ENCODE measurements around the gene CNTNAP2. TPM values are rescaled to one million over a fixed set of nuclear protein-coding genes. Genes with fewer than 3 reads are reported as not detected.

The CNTNAP2 gene
- total RNA-seq, 1 donor from 2014 or later: 4.2 TPM

GRCh38 chr7:147984265-147984664 lies 1867.7 kb downstream of the CNTNAP2 start:
- peak overlapping the region; percentile 7 for H3K27ac Mint-ChIP-seq
- H3K36me3 Mint-ChIP-seq: no peaks in the 10 kb centered on the region

GRCh38 chr7:147990079-147990478 lies 1873.5 kb downstream of the CNTNAP2 start:
- H3K9me3 Mint-ChIP-seq: peaks cover 24% of the 10 kb centered on the region
- TF ChIP-seq CTCF (IDR thresholded peaks at IDR 0.05; ENCODE audit: unreplicated experiment): no peak
- H3K27me3 Mint-ChIP-seq (ENCODE audit: low read depth): peaks cover 4% of the 10 kb centered on the region
- no peak overlapping the region for H3K27ac Mint-ChIP-seq
- peaks cover 5% of the 10 kb centered on the region for H3K36me3 Mint-ChIP-seq
- no peak for DNase-seq (ENCODE audit: low spot score in 2 of 2, unreplicated experiment in 2 of 2)
- H3K4me3 Mint-ChIP-seq: no peak overlapping the region
- H3K4me1 Mint-ChIP-seq: peaks cover 17% of the 10 kb centered on the region

More at GRCh38 chr7:147984265-147984664, 1867.7 kb downstream of the CNTNAP2 start:
- Mint-ChIP-seq H3K9me3 (peaks cover 9% of the 10 kb centered on the region), H3K4me3 (no peak overlapping the region), H3K4me1 (peaks cover 22% of the 10 kb centered on the region), H3K27me3 (ENCODE audit: low read depth) (no peaks in the 10 kb centered on the region)
- DNase-seq (ENCODE audit: low spot score in 2 of 2, unreplicated experiment in 2 of 2): no peak
- no peak for TF ChIP-seq CTCF (IDR thresholded peaks at IDR 0.05; ENCODE audit: unreplicated experiment)

GRCh38 chr7:147990942-147991341 lies 1874.3 kb downstream of the CNTNAP2 start:
- TF ChIP-seq CTCF (IDR thresholded peaks at IDR 0.05; ENCODE audit: unreplicated experiment): no peak
- peaks cover 24% of the 10 kb centered on the region for H3K9me3 Mint-ChIP-seq
- no peak overlapping the region for H3K27ac Mint-ChIP-seq
- H3K4me1 Mint-ChIP-seq: peaks cover 9% of the 10 kb centered on the region
- peaks cover 7% of the 10 kb centered on the region for H3K27me3 Mint-ChIP-seq (ENCODE audit: low read depth)
- no peak overlapping the region for H3K4me3 Mint-ChIP-seq
- peaks cover 5% of the 10 kb centered on the region for H3K36me3 Mint-ChIP-seq
- no peak for DNase-seq (ENCODE audit: low spot score in 2 of 2, unreplicated experiment in 2 of 2)

- Mint-ChIP-seq H3K27ac (no peak overlapping the region), H3K9me3 (peaks cover 24% of the 10 kb centered on the region), H3K4me1 (no peaks in the 10 kb centered on the region), H3K27me3 (ENCODE audit: low read depth) (peaks cover 7% of the 10 kb centered on the region), H3K36me3 (peaks cover 5% of the 10 kb centered on the region), H3K4me3 (no peak overlapping the region)
- TF ChIP-seq CTCF (IDR thresholded peaks at IDR 0.05; ENCODE audit: unreplicated experiment): no peak
- no peak for DNase-seq (ENCODE audit: low spot score in 2 of 2, unreplicated experiment in 2 of 2)
Measured at GRCh38 chr7:147992698-147993097, 1876.1 kb downstream of the CNTNAP2 start.

- no peak overlapping the region for H3K4me3 Mint-ChIP-seq
- no peak for TF ChIP-seq CTCF (IDR thresholded peaks at IDR 0.05; ENCODE audit: unreplicated experiment)
Measured at GRCh38 chr7:147997636-147998035, 1881.0 kb downstream of the CNTNAP2 start.

GRCh38 chr7:147999962-148000361 lies 1883.4 kb downstream of the CNTNAP2 start:
- no peak for TF ChIP-seq CTCF (IDR thresholded peaks at IDR 0.05; ENCODE audit: unreplicated experiment)
- Mint-ChIP-seq H3K27me3 (ENCODE audit: low read depth) (peaks cover 13% of the 10 kb centered on the region), H3K36me3 (no peaks in the 10 kb centered on the region), H3K27ac (no peak overlapping the region), H3K9me3 (no peaks in the 10 kb centered on the region), H3K4me3 (no peak overlapping the region), H3K4me1 (peaks cover 4% of the 10 kb centered on the region)
- no peak for DNase-seq (ENCODE audit: low spot score in 2 of 2, unreplicated experiment in 2 of 2)

More at GRCh38 chr7:147997636-147998035, 1881.0 kb downstream of the CNTNAP2 start:
- Mint-ChIP-seq H3K36me3 (no peaks in the 10 kb centered on the region), H3K9me3 (no peaks in the 10 kb centered on the region), H3K27me3 (ENCODE audit: low read depth) (peaks cover 17% of the 10 kb centered on the region), H3K4me1 (no peaks in the 10 kb centered on the region), H3K27ac (no peak overlapping the region)
- DNase-seq (ENCODE audit: low spot score in 2 of 2, unreplicated experiment in 2 of 2): no peak
